Colon (tissue), 2 donors: ENCODE measurements around the gene MIDN.
"Not testable (repeated sequence)": the region's sequence is repeated elsewhere in the genome, so short reads cannot be mapped to it uniquely, and the experiment has no call there.

Experiments
- FAIRE-seq: peaks from 2 replicates; lab custom pipeline; 2012; peaks lifted over from hg19 to GRCh38; lab: Jason Lieb, UNC
- donor health status: control.
- donor health status: control.

Gene MIDN

DNA sequence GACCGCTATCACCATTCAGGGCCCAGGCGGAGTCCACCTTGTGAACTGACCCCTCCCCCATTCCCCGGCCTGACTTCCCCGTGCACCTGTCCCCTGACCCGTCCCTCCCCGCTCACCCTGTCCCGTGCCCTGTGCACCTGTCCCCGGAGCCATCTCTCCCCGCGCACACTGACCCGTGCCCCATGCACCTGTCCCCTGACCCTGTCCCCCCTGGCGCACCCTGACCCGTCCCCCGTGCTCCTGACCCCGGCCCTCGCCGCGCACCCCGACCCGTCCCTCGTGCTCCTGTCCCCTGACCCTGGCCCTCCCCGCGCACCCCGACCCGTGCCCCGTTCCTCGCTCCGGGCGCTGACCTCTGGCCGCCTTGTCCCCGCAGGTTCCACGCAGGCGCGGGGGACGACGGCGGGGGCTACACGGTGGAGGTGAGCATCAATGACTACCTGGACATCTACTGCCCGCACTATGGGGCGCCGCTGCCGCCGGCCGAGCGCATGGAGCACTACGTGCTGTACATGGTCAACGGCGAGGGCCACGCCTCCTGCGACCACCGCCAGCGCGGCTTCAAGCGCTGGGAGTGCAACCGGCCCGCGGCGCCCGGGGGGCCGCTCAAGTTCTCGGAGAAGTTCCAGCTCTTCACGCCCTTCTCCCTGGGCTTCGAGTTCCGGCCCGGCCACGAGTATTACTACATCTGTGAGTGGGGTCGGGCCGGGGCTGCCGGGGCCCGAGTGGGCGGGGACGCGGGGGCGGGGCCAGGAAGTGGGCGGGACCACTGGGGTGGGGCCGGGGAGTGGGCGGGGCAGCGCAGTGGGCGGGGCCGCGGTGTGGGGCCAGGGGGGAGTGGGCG lies 47.0 kb downstream of the MIDN start:
- no peak for FAIRE-seq

DNA sequence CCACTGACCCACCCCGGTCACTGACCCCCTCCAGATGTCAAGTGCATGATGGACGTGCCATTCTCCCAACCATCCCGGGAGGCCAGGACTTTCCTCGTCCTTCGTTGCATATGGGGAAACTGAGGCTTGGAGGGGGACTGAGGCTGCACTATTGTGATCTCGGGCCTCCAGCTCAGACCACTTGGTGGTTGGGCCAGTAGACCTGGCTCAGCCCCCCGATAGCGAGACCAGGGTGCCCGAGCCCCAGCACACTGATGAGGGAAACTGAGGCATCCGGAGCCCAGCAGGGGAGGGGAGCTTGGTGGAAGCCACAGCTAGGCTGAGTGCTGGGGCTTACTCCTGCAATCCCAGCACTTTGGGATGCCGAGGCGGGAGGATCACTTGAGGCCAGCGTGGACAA lies 47.7 kb downstream of the MIDN start:
- FAIRE-seq = no peak

DNA sequence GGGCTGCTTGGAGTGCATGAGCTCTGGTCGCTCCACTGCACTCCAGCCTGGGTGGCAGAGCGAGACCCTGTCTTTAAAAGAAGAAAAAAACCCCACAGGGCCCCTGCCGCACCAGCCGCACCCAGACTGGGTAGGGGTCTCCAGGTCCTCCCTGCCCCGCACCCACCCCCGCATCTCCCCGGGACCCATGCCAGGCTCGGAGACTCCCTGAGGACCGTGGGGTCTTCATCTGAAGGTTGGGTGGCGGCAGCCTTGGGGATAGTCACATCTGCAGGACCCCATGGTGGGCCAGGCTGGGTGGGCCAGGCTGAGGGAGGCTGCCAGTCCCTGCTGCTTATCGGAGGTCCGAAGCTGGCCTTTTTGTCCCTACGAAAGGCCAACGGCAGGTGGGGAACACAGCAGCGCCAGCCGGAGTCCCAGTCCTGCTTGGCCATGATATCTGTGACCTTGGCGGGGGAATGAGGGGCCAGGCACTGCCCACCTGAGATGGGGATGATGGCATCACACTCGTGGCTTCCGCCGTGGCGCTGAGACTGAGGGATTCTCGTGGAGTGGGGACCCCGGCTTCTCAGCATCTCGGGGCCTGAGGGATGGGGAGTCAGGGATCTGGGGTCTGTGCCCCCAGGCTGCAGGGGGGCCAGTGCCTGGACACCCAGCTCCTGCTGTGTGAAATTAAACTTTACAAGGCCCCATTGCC lies 48.3 kb downstream of the MIDN start:
- no peak for FAIRE-seq

DNA sequence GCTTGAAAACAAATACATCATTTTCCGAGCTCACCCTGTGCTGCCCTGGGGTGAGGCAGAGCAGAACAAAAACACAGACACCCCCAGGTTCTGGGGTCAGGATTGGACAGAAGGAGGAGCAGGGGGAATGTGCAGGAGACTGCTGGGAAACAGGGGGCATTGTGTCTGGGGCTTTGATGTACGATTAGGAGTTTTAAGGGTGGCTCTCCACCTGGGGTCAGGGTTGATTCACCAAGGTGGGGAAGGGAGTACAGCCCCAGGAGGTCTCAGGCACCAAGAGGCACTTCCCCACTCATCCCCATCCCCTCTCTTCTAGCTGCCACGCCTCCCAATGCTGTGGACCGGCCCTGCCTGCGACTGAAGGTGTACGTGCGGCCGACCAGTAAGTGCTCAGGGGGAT lies 49.9 kb downstream of the MIDN start:
- FAIRE-seq = no peak

DNA sequence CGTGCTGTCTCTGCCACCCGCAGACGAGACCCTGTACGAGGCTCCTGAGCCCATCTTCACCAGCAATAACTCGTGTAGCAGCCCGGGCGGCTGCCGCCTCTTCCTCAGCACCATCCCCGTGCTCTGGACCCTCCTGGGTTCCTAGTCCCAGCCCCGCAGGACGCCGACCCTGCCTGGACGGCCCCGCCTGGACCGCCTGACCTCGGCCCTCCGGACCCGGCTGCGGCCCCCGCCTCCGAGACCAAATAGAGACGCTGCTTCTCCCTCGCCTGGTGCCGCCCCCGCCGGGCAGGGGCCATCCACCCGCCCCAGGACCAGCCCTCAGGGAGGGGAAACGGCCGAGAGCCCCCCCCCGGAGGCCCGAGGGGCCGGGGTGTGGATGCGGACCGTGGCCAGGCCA lies 51.4 kb downstream of the MIDN start:
- no peak for FAIRE-seq

DNA sequence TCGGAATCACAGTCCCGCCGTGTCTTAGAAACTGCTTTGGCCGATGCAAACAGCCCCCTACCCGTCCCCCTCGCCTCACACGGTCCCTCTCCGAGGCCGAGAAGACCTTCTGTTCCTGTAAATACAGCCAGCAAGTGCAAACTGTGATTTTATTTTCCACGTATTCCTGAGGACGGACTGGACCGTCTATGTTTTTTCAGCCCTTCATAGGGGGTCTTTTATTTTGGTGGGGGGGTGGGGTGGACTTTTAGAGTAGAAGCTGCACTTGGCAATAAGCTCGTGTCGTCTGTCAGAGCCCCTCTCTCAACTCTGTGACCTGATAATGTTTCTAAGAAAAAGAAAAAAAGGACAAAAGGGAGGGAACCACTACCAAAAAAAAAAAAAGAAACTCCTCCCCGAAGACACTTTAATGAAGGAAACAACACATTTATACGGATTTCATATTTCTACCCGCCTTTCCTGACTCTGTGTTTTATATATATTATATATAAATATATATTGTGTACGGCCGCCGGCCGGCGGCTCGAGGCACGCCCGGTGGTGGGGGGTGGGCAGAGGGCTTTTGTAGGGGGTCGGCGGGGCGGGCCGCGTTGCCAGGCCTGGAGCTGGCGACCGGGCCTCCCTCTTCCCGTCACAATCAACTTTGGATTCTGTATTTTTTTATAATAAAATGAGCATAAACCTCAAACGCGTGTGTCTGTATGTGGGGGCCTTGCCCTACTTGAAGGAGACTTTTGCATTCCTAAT lies 52.5 kb downstream of the MIDN start:
- no peak for FAIRE-seq

DNA sequence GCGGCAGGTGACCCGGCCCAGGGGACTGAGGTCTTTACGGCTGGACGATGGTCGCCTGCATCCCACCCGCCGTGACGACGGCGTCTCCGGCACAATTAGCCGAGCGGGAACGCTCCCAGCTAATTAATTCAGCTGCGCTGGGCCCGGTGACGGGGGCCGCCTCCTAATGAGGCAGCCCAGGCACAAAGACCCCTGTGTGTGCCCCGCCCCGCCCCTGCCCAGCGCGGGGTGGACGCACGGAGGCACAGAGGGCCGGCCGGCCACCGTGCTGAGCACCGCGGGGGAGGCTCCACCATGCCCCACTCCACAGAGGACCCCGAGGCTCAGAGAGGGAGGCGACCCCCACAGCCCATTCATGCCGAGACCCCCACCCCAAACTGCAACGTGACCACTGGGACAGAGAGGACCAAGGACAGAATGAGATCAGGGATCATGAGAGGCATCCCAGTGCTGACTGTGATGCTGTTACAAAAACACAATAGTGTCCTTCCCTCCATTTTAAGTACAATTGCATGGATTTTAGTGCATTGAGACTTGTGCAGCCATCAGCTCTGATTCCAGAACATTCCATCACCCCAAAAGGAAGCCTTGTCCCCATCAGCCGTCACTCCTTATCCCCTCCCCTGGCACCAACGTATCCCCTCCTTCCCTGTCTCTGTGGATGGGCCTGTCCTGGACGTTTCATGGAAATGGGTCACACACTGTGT lies 54.3 kb downstream of the MIDN start:
- FAIRE-seq = no peak

DNA sequence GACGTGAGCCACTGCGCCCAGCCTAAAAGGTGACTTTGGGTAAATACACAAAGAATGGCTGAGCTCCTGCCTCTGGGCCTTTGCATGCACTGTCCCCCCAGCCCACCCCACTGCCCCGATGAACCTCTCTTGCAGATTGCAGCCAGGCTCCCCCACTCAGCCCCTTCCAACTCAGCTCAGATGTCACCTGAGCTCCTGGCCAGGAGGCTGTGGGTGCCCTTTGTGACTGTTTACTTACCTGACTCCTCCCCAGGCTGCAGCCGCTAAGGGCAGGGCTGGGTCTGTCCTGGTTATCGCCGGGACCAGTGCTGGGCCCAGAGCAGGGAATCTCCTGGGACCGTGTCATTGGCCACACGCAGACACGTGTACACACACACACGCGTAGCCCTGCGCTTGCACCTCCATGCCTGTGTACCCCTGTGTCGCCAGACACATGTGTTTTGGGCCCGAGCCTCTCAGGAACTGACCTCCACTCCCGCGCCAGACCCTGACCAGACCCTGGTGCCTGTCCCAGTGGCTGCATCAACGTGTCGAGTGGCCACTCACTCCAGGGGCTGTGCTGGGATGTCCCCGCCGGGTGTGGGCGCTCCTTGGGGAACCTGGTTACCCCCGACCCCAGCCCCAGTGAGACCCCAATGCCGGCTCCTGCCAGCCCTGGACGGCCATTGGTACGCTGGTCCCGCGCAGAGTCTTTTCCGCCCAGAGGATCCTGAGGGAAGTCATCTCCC lies 56.0 kb downstream of the MIDN start:
- no peak for FAIRE-seq

DNA sequence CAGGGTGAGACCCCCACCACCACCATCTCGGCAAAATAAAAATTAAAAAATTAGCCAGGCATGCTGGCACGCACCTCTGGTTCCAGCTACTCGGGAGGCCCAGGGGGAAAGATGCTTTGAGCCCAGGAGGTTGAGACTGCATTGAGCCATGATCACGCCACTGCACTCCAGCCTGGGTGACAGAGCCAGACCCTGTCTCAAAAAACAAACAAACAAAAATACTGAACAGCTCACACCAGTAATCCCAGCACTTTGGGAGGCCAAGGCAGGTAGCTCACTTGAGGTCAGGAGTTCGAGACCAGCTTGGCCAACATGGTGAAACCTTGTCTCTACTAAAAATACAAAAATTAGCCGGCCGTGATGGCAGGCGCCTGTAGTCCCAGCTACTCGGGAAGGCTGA lies 57.0 kb downstream of the MIDN start:
- not testable (repeated sequence) for FAIRE-seq

DNA sequence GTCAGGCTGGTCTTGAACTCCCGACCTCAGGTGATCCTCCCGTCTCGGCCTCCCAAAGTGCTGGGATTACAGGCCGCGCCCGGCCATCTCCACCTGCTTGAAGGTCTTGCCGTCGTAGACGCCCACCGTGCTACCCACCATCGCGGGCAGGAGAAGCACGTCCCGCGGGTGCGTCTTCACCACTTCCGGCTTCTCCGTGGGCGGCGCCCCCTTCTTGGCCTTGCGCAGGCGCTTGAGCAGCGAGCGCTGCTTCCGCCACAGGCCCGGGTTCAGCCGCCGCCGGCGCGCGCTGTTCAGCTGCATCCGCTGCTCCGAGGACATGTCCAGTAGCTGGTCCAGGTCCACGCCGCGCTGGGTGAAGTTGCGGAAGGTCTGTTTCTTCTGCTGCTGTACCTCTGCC lies 58.9 kb downstream of the MIDN start:
- no peak for FAIRE-seq

DNA sequence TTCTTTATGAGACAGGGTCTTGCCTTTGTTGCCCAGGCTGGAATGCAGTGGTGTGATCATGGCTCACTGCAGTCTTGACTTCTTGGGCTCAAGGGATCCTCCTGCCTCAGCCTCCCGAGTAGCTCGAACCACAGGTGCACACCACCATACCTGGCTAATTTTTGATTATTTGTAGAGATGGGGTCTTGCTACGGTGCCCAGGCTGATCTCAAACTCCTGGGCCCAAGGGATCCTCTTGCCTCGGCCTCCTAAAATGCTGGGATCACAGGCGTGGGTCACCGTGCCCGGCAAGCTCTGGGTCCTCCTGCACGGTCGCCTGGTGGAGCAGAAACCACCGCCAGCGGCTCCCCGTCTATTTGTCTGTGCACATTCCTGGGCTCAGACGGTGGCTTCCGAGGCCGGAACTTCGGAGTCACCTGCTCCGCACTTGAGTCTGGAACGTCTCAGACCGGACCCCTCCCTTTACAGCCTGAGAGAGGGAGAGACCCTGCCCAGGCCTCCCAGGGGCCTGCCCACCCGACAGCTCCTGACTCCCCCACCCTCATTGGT lies 59.4 kb downstream of the MIDN start:
- no peak for FAIRE-seq

DNA sequence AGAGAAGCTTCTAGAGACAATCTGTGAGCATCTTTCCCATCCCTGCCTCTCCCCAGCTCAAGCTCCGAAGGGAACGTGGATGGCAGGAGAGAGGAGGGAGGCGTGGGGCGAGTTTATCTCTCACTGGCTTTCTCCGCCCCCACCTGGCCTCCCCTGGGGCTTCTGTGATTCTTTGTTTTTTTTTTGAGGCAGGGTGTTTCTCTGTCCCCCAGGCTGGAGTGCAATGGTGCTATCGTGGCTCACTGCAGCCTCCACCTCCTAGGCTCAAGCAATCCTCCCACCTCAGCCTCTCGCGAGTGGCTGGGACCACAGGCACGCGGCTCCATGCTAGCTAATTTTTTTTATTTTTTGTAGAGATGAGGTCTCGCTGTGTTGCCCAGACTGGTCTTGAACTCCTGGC lies 60.3 kb downstream of the MIDN start:
- no peak for FAIRE-seq
